Measurements from ENCODE around the gene MYO5B.

DNA sequence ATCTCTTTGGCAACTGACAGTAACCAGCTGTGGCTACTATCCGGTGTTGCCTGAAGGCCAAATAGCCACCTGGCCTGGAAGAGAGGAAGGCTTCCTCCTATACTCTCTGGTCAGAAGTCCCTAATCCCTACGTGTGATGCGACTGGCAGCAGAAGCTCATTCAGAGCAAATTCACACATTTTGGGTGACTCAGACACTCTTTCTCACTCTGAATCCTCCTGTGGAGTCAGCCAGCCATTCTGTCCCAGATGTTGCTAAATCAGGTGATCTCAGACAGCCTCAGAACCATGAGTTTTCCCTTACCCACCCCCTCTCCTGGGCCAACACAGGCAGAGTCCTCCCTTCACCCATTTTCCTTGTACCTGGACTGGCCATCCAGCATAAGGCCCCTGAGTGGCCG is 36.7 kb upstream of the MYO5B start:
- no peak for TF ChIP-seq EZH2 (IDR thresholded peaks at IDR 0.05; ENCODE audit: borderline replicate concordance, low read length)
- TF ChIP-seq, protein P1, sequence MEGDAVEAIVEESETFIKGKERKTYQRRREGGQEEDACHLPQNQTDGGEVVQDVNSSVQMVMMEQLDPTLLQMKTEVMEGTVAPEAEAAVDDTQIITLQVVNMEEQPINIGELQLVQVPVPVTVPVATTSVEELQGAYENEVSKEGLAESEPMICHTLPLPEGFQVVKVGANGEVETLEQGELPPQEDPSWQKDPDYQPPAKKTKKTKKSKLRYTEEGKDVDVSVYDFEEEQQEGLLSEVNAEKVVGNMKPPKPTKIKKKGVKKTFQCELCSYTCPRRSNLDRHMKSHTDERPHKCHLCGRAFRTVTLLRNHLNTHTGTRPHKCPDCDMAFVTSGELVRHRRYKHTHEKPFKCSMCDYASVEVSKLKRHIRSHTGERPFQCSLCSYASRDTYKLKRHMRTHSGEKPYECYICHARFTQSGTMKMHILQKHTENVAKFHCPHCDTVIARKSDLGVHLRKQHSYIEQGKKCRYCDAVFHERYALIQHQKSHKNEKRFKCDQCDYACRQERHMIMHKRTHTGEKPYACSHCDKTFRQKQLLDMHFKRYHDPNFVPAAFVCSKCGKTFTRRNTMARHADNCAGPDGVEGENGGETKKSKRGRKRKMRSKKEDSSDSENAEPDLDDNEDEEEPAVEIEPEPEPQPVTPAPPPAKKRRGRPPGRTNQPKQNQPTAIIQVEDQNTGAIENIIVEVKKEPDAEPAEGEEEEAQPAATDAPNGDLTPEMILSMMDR (conservative IDR thresholded peaks at IDR 0.05 in 1 of 2, IDR thresholded peaks at IDR 0.05 in 1 of 2; ENCODE audit: extremely low read depth in 1 of 2, insufficient read depth in 1 of 2, low read depth in 1 of 2, low read length in 2 of 2) = no peak

Data from mammary epithelial cell (primary cell).